Endometrium (tissue), 2 donors: ENCODE results near the gene PREB.

Source experiments
- FAIRE-seq: peaks from 2 replicates; lab custom pipeline; 2012; peaks lifted over from hg19 to GRCh38; lab: Jason Lieb, UNC
- donor health status: control.
- donor health status: control.

Gene PREB

DNA sequence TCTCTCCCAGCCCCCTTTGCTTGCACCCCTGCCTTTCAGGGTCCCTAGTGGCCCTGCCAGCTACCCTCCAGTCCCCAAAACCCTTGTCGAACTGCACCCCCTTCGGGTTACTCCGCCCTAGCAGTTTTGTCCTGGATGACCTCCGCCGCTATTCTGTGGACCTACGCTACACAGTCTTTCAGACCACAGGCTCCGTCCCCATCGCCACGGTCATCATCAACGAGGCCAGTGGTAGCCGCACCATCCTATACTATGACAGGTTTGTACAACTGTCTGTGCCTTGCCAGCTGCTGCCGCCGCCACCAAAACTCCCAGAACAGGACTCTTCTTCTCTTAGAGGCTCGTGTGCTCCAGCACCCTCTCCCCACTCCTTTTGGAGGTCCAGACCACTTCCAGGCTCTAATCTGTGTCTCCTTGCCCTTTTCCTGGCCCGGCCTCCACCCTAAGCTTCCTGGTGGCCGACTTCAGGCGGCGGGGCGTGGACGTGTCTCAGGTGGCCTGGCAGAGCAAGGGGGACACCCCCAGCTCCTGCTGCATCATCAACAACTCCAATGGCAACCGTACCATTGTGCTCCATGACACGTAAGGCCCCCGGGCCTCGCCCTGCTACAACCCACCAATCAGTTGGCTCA lies 40.0 kb downstream of the PREB start:
- FAIRE-seq: no peak

DNA sequence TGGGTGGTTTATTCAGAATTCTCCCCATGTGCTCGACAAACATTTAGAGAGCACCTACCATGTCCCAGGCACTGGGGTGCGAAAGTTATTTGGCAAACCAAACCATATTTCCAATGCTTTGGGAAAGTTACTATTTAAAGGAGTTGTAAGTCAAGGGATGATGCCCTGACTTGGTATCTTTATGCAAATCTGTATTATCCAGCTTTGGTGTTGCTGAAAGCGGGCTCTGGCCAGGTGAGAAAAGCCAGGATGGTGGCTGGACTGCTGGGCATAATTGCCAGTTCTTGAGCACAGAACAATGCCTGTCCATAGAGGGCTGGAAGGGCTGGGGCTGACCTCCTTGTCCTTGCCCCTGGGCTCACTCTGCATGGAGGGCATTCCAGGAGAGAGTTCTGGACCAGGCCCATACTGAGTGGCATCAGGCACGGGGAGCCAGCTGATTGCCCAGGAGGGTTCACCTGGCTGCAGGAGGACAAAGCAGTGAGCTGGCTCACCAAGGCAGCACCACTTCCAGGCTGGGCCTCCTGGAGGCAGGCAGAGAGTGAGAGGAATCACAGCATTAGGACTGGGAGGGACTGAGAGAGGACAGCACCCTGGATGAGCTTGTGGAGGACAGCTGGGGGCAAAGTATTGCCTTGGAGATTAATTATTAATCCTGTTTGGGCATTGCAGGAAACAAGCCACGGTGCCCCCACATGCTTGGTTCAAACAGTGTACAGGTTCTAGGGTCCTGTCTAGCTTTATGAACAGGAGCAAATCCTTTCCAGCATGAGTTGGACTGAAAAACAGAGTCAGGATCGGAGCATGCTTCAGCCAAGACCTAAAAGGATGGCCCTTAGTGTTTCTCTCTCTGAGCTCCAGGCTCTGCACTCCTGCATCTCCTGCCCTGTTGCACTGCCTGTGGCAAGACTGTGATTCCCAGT lies 40.7 kb downstream of the PREB start:
- FAIRE-seq: no peak

DNA sequence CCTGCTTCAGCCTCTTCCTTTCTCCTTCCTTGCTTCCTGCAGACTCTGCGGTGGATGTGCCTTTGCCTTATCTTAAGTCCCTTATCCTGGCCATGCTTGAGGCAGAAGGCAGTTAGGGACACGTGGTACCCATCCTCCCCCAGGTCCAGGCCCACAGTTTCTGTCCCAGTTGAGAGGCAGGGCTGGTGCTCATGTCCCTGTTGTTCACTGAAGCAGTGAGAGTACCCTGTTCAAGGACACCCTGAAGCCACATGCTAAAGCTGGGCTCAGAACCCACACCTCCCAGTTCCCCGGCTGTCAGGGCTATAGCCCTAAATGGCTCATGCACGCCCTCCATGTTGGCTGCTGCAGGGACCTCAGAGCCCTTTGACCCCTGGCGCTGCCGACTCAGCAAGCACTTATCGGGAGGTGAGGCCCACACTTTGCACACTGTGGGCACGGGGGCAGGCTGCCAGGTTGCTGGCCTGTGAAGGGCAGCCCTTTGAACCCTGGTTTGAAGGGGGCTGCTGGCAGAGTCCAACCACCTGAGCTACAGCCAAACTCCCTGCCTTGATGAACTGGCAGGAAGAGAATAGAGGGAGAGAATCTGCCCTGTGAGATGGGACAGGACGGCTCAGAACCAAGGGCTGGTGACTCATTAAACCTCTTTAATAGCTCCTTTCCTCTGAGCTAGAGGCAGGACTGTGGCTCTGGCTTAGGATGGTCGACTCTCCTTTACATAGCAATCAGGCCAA lies 41.6 kb downstream of the PREB start:
- no peak for FAIRE-seq

DNA sequence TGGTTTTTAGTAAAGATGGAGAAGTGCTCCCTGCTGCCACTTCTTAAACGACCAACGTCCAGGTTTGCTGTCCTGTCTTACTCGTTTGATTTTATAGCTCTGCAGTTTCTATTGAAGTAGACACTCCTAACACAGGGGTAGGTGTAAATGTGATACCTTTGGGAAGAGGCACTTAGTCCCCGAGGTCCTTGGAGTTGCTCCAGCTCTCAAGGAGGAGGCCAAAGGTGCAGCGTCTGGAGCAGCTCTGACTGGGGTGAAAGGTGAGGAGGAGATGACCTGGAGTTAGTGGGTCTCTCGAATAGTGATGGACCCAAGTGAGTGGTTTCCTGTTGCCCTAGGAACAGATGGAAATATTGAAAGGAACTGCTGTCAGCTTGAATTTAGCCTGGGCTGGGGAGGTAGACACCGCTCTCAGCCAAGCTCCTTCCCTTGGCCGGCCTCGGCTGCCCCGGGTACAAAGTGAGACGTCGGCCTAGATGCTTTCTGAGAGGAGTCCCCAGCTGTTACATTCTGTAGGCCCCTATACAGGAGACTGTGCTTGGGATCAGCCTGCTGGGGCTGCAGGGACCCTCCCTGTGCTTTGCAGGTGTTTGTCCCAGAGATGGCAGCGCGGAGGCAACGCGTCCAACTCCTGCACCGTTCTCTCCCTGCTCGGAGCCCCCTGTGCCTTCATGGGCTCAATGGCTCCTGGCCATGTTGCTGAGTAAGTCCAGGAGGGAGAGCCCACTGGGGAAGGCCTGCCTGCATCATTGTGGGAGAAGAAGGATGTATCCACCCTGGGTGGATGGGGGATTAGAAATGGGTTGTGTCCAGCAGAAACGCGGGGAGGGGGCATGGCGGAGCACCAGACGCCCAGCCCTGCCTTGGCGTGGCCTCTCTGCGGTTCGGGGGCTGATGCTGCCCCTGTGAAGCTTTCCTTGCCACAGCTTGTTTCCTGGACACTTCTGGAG lies 42.4 kb downstream of the PREB start:
- FAIRE-seq: no peak

DNA sequence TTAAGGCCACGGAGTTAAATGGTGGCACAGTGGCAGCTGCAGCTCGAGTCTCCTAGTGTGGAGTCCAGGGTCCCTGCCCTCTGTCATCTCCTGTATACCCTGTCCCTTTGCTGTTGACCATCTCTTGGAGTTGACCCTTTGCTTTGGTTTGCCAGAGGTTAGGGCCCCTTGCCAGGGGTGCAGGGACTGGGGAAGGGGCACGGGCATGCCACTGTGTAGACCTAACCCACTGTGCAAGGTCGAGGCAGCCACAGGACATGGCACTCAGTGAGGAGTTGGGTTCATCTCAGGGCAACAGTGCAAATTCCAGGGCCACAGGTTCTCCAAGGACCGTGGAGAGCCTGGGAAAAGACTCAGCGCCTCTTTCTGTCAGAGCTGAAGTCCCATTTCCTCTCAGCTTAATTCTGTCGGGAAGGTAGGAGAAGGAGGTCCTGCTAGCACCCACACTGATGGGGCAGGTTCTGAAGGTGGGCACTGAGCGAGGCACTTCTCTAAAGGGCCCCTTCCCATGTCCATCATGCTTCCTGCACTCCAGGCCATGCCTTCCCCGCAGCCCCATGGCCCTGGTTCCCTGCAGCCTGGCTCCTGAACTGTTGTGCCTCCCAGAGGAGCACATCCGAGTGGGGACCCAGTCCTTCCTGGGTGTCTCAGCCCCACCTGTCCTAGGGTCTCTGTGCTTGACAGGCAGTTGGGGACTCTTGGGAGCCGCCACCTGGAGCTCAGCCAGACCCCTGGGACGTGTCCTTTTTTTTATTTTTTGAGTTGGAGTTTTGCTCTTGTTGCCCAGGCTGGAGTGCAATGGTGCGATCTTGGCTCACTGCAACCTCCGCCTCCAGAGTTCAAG lies 45.1 kb downstream of the PREB start:
- FAIRE-seq: no peak

DNA sequence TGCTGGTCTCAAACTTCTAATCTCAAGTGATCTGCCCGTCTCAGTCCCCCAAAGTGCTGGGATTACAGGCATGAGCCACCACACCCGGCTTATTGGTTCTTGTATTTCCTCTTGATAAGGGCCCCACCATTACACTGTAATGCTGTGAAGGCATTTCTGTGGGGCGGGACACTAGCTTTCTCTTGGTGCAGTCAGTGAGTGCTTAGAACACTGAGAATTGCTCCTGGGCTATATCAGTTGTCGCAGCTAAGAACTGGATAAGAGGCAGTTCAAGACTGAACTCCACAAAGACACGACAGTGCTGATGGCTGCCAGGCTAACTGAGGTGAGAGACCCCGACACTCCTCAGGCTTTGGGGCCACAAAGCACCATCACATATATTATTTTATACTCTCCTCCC lies 45.8 kb downstream of the PREB start:
- no peak for FAIRE-seq

DNA sequence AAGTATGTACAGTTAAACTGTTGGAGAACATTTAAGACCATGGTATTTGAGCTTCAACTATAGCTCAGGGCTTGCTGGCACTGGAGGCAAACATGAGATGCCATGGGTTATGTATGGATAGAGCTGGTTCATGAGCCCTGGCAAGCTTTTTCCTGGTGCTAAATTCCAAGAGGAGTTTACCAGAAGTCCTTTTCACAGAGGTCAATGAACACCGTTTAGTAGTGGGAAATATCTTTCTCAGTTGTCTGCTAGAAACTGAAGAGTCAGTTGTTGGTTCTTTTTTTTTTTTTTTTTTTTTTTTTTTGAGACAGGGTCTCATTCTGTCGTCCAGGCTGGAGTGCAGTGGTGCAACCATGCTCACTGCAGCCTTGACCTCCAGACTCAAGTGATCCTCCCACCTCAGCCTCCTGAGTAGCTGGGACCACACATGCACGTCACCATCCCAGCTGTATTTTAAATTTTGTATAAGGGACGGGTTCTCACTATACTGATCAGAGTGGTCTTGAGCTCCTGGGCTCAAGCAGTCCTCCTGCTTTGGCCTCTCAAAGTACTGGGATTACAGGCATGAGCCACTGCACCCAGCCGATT lies 46.5 kb downstream of the PREB start:
- no peak for FAIRE-seq

DNA sequence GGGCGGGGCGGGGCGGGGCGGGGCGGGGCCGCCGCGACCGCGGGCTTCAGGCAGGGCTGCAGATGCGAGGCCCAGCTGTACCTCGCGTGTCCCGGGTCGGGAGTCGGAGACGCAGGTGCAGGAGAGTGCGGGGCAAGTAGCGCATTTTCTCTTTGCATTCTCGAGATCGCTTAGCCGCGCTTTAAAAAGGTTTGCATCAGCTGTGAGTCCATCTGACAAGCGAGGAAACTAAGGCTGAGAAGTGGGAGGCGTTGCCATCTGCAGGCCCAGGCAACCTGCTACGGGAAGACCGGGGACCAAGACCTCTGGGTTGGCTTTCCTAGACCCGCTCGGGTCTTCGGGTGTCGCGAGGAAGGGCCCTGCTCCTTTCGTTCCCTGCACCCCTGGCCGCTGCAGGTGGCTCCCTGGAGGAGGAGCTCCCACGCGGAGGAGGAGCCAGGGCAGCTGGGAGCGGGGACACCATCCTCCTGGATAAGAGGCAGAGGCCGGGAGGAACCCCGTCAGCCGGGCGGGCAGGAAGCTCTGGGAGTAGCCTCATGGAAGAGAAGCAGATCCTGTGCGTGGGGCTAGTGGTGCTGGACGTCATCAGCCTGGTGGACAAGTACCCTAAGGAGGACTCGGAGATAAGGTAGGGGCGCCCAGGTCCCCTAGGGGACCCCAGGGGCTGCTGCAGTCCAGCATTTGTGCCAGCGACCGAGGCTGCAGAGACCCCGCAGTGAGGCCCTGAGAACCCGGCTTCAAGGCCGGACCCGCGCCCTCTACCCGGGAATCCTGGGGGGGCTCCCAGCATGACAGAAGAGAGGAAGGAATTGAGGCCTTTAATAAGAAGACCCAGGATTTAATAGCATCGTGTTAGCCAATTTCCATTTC lies 47.5 kb downstream of the PREB start, which contains the start of gene KHK:
Gene KHK (plus strand): TSS at position 49 of the 870 bp plus-strand sequence. CDS start 488 bp downstream, at position 537.
- no peak for FAIRE-seq

DNA sequence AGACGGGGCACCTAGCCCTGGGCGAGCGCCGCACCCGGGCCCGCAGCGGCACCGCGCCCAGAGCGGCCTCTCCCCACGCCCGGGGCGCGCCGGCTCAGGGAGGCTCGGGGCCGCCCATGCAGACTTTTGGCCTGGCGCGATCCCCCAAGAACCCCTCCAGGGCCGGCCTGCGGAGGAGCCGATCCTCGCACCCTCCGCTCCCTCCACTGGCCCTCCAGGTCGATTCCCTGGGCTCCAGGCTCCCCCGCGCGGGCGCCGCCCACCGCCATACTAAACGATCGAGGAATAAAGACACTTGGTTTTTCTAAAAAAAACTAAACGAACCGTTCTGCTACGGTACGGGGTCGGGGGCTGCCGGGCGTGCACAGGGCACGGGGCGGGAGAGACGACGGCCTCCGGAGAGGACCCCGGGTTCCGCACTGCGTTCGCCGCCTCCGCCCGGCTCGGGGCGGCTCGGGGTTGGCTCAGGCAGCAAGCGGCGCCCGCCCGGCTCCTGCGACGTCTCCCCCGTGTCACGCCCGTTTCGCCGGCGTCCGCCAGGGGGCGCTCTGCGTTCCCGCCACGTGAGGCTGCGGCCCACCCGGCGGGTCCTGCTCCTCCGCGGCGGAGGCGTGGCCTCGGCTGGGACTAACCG lies 48.2 kb downstream of the PREB start:
- no peak for FAIRE-seq

DNA sequence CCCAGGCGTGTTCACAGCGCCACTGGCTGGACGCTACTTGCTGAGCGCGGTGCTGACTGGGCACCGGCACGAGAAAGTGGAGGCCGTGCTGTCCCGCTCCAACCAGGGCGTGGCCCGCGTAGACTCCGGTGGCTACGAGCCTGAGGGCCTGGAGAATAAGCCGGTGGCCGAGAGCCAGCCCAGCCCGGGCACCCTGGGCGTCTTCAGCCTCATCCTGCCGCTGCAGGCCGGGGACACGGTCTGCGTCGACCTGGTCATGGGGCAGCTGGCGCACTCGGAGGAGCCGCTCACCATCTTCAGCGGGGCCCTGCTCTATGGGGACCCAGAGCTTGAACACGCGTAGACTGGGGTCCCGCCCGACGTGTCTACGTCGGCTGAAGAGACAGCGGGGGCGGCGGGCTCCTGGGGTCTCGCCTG lies 48.8 kb downstream of the PREB start:
- FAIRE-seq: no peak

DNA sequence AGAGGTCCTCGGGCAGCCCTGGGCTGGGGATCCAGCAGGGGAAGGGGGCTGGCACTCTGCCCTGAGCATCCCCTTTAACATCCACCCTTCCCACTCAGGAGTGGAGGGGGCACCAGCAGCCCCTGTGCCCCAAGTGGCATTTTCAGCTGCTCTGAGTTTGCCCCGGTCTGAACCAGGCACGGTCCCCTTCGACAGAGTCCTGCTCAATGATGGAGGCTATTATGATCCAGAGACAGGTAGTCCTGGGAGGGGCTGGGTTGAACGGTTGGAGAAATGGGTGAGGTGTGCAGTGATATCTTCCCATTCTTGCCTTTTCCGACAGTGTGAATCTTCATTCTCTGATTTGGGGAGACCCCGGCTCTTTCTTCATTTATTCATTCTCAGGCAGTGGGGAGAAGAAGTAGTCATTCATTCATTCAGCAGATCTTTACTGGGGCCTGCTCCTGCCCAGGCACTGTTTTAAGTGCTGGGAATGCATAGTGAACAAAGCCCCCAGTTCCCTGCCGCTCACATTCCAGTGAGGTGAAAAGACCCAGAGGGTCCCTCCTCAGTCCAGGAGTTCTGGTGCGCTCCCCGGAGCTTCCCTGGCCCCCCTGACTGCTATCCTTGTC lies 49.3 kb downstream of the PREB start:
- no peak for FAIRE-seq

DNA sequence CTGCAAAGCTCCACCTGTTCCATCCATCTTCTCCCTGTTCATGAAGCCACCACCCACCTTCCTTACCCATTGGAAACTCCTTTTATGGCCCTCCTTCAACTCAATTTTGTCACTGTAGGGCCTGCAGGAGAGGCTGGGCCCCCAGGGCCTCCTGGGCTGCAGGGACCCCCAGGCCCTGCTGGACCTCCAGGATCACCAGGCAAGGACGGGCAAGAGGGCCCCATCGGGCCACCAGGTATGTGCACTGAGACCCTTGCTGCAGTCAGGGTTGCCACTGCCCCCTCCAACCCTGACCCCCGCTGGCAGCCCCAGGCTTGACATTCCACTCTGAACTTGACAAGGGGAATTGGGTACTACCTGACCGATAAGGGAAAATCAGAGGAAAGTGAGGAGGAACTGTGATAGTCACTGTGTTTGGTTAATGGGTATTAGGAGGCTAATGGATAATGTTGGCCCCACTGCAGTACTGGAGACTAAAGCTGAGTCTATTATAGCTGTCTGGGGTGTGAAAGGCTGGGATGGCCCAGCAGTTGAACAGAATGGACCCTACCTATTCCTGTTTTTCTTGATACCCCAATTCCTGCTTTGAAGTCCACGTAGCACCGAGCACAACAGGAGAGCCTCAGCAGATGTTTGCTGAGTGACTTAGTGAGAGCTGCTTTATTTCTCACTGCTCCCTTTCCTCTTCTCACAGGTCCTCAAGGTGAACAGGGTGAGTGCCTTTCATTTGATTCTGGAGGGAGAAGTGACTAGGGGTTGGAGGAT lies 50.0 kb downstream of the PREB start:
- FAIRE-seq: no peak

DNA sequence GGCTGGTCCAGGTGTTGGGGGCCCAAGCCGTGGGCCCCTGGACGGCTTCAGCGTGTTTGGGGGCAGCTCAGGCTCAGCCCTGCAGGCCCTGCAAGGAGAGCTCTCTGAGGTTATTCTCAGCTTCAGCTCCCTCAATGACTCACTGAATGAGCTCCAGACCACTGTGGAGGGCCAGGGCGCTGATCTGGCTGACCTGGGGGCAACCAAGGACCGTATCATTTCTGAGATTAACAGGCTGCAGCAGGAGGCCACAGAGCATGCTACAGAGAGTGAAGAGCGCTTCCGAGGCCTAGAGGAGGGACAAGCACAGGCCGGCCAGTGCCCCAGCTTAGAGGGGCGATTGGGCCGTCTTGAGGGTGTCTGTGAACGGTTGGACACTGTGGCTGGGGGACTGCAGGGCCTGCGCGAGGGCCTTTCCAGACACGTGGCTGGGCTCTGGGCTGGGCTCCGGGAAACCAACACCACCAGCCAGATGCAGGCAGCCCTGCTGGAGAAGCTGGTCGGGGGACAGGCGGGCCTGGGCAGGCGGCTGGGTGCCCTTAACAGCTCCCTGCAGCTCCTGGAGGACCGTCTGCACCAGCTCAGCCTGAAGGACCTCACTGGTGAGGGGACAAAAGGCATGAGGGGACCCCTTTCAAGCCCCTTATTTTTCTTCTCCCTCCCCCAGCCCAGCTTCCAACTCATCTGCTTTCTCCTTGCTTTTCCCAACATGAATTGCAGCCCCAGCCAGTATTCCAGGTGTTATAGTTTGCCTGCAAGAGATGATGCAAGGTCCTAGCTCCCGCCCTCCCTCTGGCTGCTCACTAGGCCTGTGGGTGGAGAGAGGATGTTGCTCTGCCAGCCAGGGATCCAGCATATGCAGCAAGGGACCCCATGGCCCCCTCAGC lies 50.8 kb downstream of the PREB start:
- no peak for FAIRE-seq

DNA sequence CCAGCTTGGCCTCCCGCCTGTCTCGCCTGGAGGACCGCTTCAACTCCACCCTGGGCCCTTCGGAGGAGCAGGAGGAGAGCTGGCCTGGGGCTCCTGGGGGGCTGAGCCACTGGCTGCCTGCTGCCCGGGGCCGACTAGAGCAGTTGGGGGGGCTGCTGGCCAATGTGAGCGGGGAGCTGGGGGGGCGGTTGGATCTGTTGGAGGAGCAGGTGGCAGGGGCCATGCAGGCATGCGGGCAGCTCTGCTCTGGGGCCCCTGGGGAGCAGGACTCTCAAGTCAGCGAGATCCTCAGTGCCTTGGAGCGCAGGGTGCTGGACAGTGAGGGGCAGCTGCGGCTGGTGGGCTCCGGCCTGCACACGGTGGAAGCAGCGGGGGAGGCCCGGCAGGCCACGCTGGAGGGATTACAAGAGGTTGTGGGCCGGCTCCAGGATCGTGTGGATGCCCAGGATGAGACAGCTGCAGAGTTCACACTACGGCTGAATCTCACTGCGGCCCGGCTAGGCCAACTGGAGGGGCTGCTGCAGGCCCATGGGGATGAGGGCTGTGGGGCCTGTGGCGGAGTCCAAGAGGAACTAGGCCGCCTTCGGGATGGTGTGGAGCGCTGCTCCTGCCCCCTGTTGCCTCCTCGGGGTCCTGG lies 51.5 kb downstream of the PREB start:
- FAIRE-seq: no peak

DNA sequence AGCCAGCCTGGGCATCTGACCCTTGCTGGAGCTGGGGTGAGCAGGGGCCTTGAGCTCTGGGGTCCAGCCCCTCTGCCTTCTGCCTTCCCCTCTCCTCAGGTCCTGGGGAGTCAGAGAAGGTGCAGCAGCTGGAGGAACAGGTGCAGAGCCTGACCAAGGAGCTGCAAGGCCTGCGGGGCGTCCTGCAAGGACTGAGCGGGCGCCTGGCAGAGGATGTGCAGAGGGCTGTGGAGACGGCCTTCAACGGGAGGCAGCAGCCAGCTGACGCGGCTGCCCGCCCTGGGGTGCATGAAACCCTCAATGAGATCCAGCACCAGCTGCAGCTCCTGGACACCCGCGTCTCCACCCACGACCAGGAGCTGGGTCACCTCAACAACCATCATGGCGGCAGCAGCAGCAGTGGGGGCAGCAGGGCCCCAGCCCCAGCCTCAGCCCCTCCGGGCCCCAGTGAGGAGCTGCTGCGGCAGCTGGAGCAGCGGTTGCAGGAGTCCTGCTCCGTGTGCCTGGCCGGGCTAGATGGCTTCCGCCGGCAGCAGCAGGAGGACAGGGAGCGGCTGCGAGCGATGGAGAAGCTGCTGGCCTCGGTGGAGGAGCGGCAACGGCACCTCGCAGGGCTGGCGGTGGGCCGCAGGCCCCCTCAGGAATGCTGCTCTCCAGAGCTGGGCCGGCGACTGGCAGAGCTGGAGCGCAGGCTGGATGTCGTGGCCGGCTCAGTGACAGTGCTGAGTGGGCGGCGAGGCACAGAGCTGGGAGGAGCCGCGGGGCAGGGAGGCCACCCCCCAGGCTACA lies 52.3 kb downstream of the PREB start:
- FAIRE-seq: no peak
